HG03558 (cell line): ENCODE data around the gene NPLOC4.

ENCODE experiments used
- ATAC-seq: cut with Tn5 transposase; IDR thresholded peaks from one replicate; pipeline ENCODE4 v1.9.1; 2021; ENCODE audit warnings: moderate number of reproducible peaks; ENCODE audit not compliant: unreplicated experiment; ENCODE audit errors: extremely low read depth

NPLOC4 gene

DNA sequence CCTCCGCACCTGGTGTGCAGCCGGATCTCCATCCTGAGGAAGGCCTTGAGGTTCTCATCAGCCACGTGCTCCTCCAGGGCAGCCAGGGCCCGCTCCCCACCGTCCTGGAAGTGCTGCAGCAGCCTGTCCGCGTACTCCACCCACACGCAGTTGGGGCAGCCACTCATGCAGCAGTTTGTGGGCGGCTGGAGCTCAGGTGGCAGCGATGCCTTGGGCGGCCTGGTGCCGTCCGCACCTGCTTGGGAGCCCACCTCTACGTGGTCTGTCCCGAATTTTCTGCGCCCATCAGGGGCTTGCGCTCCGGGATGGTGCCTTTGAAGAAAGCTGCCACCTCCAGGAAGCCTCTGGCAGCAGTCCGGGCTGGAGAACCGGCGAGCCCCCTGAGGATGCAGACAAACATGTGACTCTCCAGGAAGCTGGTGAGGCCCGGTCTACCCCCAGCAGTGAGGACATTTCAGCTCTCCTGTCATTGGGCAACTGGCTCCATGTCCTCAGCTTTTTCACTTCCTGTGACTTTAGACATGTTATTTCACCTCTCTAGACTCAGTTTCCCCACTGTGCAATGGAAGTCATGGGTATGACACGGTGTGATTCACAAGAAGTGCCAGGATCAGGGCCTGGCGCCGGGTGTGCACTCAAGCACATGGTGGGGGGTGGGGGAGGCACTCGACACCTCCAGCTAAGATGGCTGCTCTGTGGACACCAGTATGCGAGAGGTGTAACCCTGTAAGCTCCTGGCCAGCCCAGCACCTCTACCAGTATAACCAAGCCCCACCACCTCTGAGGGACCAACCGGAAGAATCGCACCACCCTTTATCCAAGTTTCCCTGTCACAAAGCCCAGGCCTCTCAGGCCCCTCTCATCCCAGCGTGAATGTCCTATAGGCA lies 28.5 kb upstream of the NPLOC4 start:
- ATAC-seq = no peak

GRCh38 chr17:81664051-81664470 lies 27.1 kb upstream of the NPLOC4 start:
- no peak for ATAC-seq

DNA sequence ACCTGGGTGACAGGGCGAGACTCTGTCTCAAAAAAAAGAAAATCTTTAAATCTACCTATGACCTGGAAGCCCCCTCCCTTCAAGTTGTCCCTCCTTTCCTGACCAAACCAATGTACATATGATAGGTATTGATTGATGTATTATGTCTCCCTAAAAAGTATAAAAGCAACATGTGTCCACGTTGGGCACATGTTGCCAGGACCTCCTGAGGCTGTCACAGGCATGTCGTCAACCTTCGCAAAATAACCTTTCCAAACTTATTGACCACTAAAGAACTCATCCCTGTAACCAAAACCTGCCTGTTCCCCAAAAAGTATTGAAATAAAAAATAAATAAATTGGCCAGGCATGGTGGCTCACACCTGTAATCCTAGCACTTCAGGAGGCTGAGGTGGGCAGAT lies 25.1 kb upstream of the NPLOC4 start:
- no peak for ATAC-seq

- no peak for ATAC-seq
Observed at GRCh38 chr17:81660441-81660840, 23.5 kb upstream of the NPLOC4 start.

DNA sequence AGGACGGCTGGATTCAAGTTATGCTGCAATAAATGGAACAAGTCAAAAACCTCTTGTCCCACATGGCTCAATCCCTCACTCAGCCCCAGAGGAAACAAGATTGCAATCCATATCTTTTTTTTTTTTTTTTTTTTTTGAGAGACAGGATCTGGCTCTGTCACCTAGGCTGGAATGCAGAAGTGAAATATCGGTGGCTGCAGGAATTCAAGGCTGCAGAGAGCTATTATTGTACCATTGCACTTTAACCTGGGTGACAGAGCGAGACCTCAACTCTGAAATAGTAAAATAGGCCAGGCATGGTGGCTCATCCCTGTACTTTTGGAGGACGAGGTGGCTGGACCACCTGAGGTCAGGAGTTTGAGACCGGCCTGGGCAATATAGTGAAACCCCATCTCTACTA lies 22.1 kb upstream of the NPLOC4 start:
- ATAC-seq = no peak

GRCh38 chr17:81656835-81657234 lies 19.9 kb upstream of the NPLOC4 start:
- ATAC-seq = no peak

GRCh38 chr17:81656118-81656743 lies 19.3 kb upstream of the NPLOC4 start, which contains the start of gene PDE6G:
Gene PDE6G (minus strand): TSS chr17:81656542. CDS start chr17:81653305, 3,237 bp downstream.
- ATAC-seq = no peak

DNA sequence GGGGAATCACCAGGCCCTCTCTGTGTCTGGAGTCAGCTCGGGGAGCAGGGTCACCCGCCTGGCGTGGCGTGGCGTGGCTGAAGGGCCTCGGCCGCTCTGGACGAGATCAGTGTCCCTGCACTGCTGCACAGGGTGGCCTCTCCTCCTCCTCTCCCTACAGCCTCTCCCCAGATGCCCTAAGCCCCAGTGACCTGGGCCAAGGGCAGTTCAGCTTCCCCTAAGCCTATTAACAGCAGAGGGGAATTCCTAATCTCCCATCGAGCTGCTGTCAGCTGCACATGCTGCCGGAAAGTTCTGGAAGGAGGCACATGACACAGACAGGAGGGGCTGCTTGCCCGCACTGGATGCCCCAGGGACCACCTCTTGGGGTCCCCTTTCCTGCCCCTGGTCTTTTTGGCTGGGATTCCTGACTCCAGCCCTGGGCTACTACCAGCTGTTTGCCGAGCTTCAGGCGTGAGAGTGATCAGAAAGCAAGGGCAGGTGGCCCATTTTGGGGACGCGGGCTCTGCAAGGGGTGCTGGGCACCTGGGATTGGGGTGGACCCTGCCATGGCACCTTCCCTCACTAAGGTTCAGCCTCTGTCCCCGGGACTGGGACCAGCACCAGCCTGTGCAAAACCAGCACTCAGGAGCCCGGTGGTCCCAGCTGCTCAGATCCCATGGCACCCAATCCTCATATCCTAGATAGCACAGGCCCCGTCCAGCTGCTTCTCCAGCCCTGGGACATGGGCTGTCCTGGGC lies 18.6 kb upstream of the NPLOC4 start:
- no peak for ATAC-seq

DNA sequence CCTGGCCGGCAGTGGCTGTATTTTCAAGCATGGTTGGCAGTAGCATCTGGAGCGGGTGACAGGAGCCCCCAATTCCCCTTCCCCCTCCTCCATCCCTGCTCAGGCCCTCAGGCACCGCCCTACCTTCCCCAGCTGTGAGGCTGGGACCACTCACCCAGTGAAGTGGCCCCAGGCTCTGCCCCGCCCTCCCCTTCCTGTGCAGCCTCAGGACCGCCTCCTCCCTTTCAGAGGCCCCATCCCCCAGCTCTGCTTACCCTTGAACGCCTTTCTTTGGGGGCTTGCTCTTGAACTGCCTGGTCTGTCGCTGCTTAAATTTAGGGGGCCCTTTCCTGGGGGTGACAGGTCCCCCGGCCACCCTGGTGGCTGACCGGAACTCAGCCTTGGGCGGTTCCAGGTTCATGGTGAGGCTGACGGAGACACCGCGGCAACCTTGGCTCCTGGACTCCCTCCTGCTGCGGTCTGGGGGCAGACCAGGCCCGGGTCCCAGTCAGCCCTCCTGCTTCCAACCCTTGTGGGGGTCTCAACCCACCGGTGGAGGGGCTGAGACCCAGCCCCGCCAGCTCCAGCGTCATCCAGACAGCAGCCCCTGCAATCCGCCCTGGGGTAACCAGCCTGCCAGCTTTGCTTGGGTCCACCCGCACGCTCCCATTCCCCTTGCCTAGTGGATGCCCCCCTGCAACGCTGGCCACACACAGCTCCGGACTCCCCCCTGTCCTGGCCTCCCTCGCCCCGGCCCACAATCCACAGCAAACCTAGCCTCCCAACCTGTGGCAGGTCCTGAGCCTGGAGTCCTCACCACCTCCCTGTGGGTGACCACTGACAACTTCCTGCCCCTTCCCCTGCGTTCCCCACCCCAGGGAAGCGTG lies 16.2 kb upstream of the NPLOC4 start:
- ATAC-seq = no peak

- no peak for ATAC-seq
Observed at GRCh38 chr17:81651692-81652091, 14.8 kb upstream of the NPLOC4 start.

- ATAC-seq = no peak
Observed at GRCh38 chr17:81650951-81651350, 14.0 kb upstream of the NPLOC4 start.

- ATAC-seq = no peak
Observed at GRCh38 chr17:81648707-81649085, 11.8 kb upstream of the NPLOC4 start.

GRCh38 chr17:81648013-81648706 lies 11.2 kb upstream of the NPLOC4 start:
- no peak for ATAC-seq

DNA sequence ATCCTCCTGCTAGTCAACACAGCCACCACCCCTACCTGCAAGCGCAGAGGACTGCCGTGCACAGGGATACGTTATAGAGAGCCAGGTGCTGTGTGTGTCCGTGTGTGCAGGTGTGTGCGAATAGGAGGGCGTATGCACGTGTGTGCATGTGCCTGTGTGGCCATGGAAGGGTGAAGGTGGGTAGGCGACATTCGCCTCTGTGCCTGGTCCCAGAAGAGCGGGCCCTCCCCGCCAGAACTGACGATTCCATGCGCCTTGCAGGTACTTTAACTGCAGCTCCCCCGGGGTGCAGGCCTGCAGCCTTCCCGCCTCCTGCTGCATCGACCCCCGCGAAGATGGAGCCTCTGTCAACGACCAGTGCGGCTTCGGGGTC lies 10.7 kb upstream of the NPLOC4 start:
- ATAC-seq = no peak

DNA sequence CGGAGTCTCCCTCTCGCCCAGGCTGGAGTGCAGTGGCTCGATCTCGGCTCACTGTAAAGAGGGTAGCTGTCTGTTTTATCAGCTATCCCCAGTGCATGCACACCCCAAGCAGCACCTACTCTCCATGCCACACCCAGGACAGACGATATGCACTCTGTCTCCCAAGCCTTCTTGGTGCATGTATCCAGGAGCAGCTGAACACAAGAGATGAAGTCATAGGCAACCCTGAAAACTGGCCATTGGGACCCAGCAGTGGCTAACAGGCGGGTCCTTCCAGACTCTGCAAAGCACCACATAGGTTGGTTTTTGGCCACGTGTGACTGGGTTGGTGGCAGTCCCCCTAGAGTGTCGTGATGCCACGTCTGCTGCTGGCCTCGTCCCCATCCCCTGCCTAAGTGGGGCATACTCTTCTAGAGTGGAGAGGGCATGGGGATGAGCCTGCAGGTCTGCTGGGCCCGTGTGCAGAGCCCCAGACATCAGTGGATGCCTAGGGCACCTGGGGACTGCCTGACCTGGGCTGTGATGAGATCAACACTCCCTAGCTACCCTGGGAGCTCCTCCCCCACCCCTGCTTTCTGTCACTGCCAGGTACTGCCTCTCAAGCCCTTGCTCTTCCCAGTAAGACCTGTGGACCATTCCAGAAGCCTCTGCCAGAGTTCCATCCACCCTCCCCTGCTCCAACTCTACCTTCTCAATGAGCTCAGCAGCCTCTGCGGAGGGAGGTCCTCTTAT lies 10.1 kb upstream of the NPLOC4 start:
- no peak for ATAC-seq

GRCh38 chr17:81644976-81645952 lies 8.4 kb upstream of the NPLOC4 start:
- no peak for ATAC-seq

GRCh38 chr17:81644496-81644895 lies 7.6 kb upstream of the NPLOC4 start:
- no peak for ATAC-seq
